GM23338 (cell line): ENCODE measurements around the gene MEI4. TPM values are rescaled to one million over a fixed set of nuclear protein-coding genes. Genes with fewer than 3 reads are reported as not detected.

Experiments
- ATAC-seq: fragments of 200-7000 bp; cut with Tn5 transposase; 3 replicates; pipeline ENCODE4 v1.9.1; 2020
- DNase-seq: peaks from one replicate; pipeline ENCODE4 v3.0.0-alpha.2; 2015; ENCODE audit warnings: low spot score
- H2AFZ ChIP-seq: fragments of 200-600 bp; sonication (generic); 2 replicates; pipeline ENCODE4 v1.8.0; 2016; ENCODE audit warnings: antibody characterized with exemption, mild to moderate bottlenecking, moderate library complexity
- H3F3A ChIP-seq: fragments of 200-600 bp; sonication (generic); replicated peaks from 2 replicates; pipeline ENCODE4 v1.8.0; 2017; ENCODE audit warnings: antibody characterized with exemption, mixed run types, low read depth
- H3K27ac ChIP-seq: fragments of 200-600 bp; sonication (generic); 2 replicates; pipeline ENCODE4 v1.6.1; 2016; ENCODE audit warnings: low read depth
- H3K27me3 ChIP-seq: fragments of 200-600 bp; sonication (generic); 2 replicates; pipeline ENCODE4 v1.8.0; 2016; ENCODE audit warnings: mild to moderate bottlenecking, mixed run types, moderate library complexity; ENCODE audit not compliant: insufficient read depth
- H3K36me3 ChIP-seq: fragments of 200-600 bp; sonication (generic); 2 replicates; pipeline ENCODE4 v1.8.0; 2016; ENCODE audit warnings: mild to moderate bottlenecking; ENCODE audit not compliant: insufficient read depth
- H3K4me1 ChIP-seq: fragments of 200-600 bp; sonication (generic); 2 replicates; pipeline ENCODE4 v1.8.0; 2016; ENCODE audit warnings: mild to moderate bottlenecking, moderate library complexity; ENCODE audit not compliant: insufficient read depth
- H3K4me2 ChIP-seq: fragments of 200-600 bp; sonication (generic); 2 replicates; pipeline ENCODE4 v1.7.1; 2017; ENCODE audit warnings: mixed run types
- H3K4me3 ChIP-seq: fragments of 200-600 bp; sonication (generic); 2 replicates; pipeline ENCODE4 v1.6.1; 2016; ENCODE audit warnings: mixed run types
- H3K79me2 ChIP-seq: fragments of 200-600 bp; sonication (generic); replicated peaks from 2 replicates; pipeline ENCODE4 v1.8.0; 2017; ENCODE audit warnings: mild to moderate bottlenecking; ENCODE audit not compliant: insufficient read depth
- H3K9me2 ChIP-seq: fragments of 200-600 bp; sonication (generic); 2 replicates; pipeline ENCODE4 v1.8.0; 2017; ENCODE audit not compliant: insufficient read depth
- H4K20me1 ChIP-seq: fragments of 200-600 bp; sonication (generic); replicated peaks from 2 replicates; pipeline ENCODE4 v1.8.0; 2017; ENCODE audit warnings: mild to moderate bottlenecking; ENCODE audit not compliant: insufficient read depth
- H3K27ac Mint-ChIP-seq: 2 replicates; pipeline ENCODE4 v1.8.0; 2020; ENCODE audit warnings: inconsistent platforms, mild to moderate bottlenecking, moderate library complexity, mixed read lengths
- H3K27me3 Mint-ChIP-seq: 3 replicates; pipeline ENCODE4 v1.8.0; 2022; ENCODE audit warnings: low read depth, mild to moderate bottlenecking, moderate library complexity, mixed read lengths, inconsistent platforms; ENCODE audit not compliant: insufficient read depth, poor library complexity
- H3K36me3 Mint-ChIP-seq: 3 replicates; pipeline ENCODE4 v1.8.0; 2021; ENCODE audit warnings: low read depth, mild to moderate bottlenecking, inconsistent platforms, moderate library complexity, mixed read lengths
- H3K4me1 Mint-ChIP-seq: 3 replicates; pipeline ENCODE4 v1.8.0; 2020; ENCODE audit warnings: mild to moderate bottlenecking, inconsistent platforms, mixed read lengths
- H3K4me3 Mint-ChIP-seq: 3 replicates; pipeline ENCODE4 v1.8.0; 2021; ENCODE audit warnings: moderate library complexity, mild to moderate bottlenecking, inconsistent platforms, mixed read lengths
- H3K9me3 Mint-ChIP-seq: 3 replicates; pipeline ENCODE4 v1.8.0; 2020; ENCODE audit warnings: moderate library complexity, mild to moderate bottlenecking, inconsistent platforms, mixed read lengths
- CREB1 ChIP-seq: fragments of 250-450 bp; sonication (Bioruptor Pico); IDR thresholded peaks from 2 replicates; pipeline ENCODE4 v1.5.0; 2020; ENCODE audit warnings: low read depth, mild to moderate bottlenecking, moderate library complexity
- ETS1 ChIP-seq: IDR thresholded peaks from 2 replicates; pipeline ENCODE4 v1.6.1; 2016; ENCODE audit warnings: antibody characterized with exemption
- EZH2 ChIP-seq: fragments of 200-600 bp; sonication (generic); IDR thresholded peaks from one replicate; pipeline ENCODE4 v1.8.0; 2017; ENCODE audit warnings: antibody characterized with exemption, mild to moderate bottlenecking, low read depth; ENCODE audit not compliant: unreplicated experiment
- EZH2phosphoT487 ChIP-seq: fragments of 200-600 bp; sonication (generic); IDR thresholded peaks from one replicate; pipeline ENCODE4 v1.8.1; 2018; ENCODE audit warnings: antibody characterized with exemption; ENCODE audit not compliant: unreplicated experiment
- JUNB ChIP-seq: IDR thresholded peaks from one replicate; pipeline ENCODE4 v1.6.1; 2016; ENCODE audit warnings: antibody characterized with exemption; ENCODE audit not compliant: unreplicated experiment
- NANOG ChIP-seq: IDR thresholded peaks from 2 replicates; pipeline ENCODE4 v1.6.1; 2016; ENCODE audit warnings: antibody characterized with exemption, borderline replicate concordance
- REST ChIP-seq: IDR thresholded peaks from one replicate; pipeline ENCODE4 v1.6.1; 2018; ENCODE audit warnings: antibody characterized with exemption; ENCODE audit not compliant: unreplicated experiment
- STAT1 ChIP-seq: IDR thresholded peaks from one replicate; pipeline ENCODE4 v1.6.1; 2016; ENCODE audit warnings: antibody characterized with exemption; ENCODE audit not compliant: unreplicated experiment
- ZNF114 ChIP-seq: fragments of 250-450 bp; sonication (Bioruptor Pico); IDR thresholded peaks from 2 replicates; pipeline ENCODE4 v1.5.0; 2020; ENCODE audit warnings: mild to moderate bottlenecking, moderate library complexity
- ZNF331 ChIP-seq: fragments of 250-450 bp; sonication (Bioruptor Pico); IDR thresholded peaks from 2 replicates; pipeline ENCODE4 v1.5.0; 2020; ENCODE audit warnings: low read depth, mild to moderate bottlenecking, moderate library complexity
- ZNF462 ChIP-seq: fragments of 250-450 bp; sonication (Bioruptor Pico); IDR thresholded peaks from 2 replicates; pipeline ENCODE4 v1.5.0; 2020; ENCODE audit warnings: mild to moderate bottlenecking, moderate library complexity
- polyA plus RNA-seq: library from polyadenylated mRNA; unstranded; fragments of >200 nt; fragmentation: Nextera tagmentation; extraction: Ambion mirVana; gene quantifications from 2 replicates; pipeline ENCODE4 v1.2.1, GENCODE V29; 2016
- total RNA-seq: library from RNA; depleted of rRNA; stranded (reverse); fragments of >200 nt; shearing (Covaris generic); gene quantifications from 2 replicates; pipeline ENCODE4 v1.2.3, GENCODE V29; 2014

Gene MEI4
- total and polyA plus RNA-seq, 2 experiments from 2014 or later: 0.23 to 0.63 TPM

- Mint-ChIP-seq H3K36me3 (no peaks in the 10 kb centered on the region), H3K4me3 (no peak overlapping the region), H3K4me1 (peaks cover 2% of the 10 kb centered on the region; the same call in 1 of the 3 replicates), H3K9me3 (no peaks in the 10 kb centered on the region), H3K27me3 (no peaks in the 10 kb centered on the region), H3K27ac (no peak overlapping the region; the same call in 1 of the 2 replicates)
- DNase-seq: no peak
- no peak for TF ChIP-seq ETS1
- TF ChIP-seq EZH2: no peak
- no peak for TF ChIP-seq STAT1
- no peak for TF ChIP-seq JUNB
- TF ChIP-seq ZNF331 (CRISPR knock-in tag): no peak
- TF ChIP-seq REST: no peak
- TF ChIP-seq EZH2phosphoT487: no peak
- no peak for TF ChIP-seq ZNF462 (CRISPR knock-in tag)
- TF ChIP-seq NANOG: no peak
- TF ChIP-seq CREB1: no peak
- no peak for TF ChIP-seq ZNF114 (CRISPR knock-in tag)
- H3K27ac ChIP-seq: no peak overlapping the region
- H2AFZ ChIP-seq: no peak overlapping the region
- no peak overlapping the region for H3K4me3 ChIP-seq
- no peaks in the 10 kb centered on the region for H3K27me3 ChIP-seq
- H3K36me3 ChIP-seq: no peaks in the 10 kb centered on the region
- H3K4me1 ChIP-seq: no peaks in the 10 kb centered on the region
- no peak for ATAC-seq
- H3K4me2 ChIP-seq: no peak overlapping the region
- no peaks in the 10 kb centered on the region for H4K20me1 ChIP-seq
- no peaks in the 10 kb centered on the region for H3K79me2 ChIP-seq
- no peaks in the 10 kb centered on the region for H3K9me2 ChIP-seq
- H3F3A ChIP-seq: no peaks in the 10 kb centered on the region
Measured at GRCh38 chr6:77666846-77667245, 14.0 kb downstream of the MEI4 start.
